Heart left ventricle (tissue), 13 donors: ENCODE measurements around the gene SH3BP1.

Source experiments
- CTCF ChIP-seq, 12 donors: fragments of 200-600 bp; sonication (generic) in 4 of 12; IDR thresholded peaks; one replicate each; pipeline versions ENCODE4 v1.5.0 to v1.8.0; 2018 to 2022; ENCODE audit warnings: antibody characterized with exemption in 12 of 12, mild to moderate bottlenecking in 5 of 12
- POLR2A ChIP-seq, 2 donors: fragments of 450-650 bp; IDR thresholded peaks; one replicate each; pipeline ENCODE4 v1.6.1; 2017; ENCODE audit warnings: antibody characterized with exemption in 2 of 2, mild to moderate bottlenecking in 2 of 2, moderate library complexity in 2 of 2
- donor health status: ischemic (EF 13 %, LVEDD 7.1; RV severe dilation, severe dysfunction).
- donor health status: DM: no; HTN: yes; CAD: no.
- donor health status: DM: no; HTN: no; CAD: no.
- donor health status: ischemic (EF 25% LVEDD 6.9; RV normal size, moderate dysfunction).
- donor health status: ischemic (EF 25% LVEDD 5.7; RV mildly dilated, moderate dysfunction).
- donor health status: ischemic (EF 35%, LVEDD 5.7; RV mildly dilated, moderate dysfunction).
- donor health status: nonischemic (EF 11% LVEDD 7.7; RV severe dilation, severe dysfunction).
- donor health status: DM: yes; HTN: yes; CAD: no.
- donor health status: PGD.
- donor health status: ischemic (EF 29% LVEDD 5.4; RV normal size, mild dysfunction).
- donor health status: nonischemic (EF 23%, LVEDD 6.1; RV moderate dilation, normal function).

DNA sequence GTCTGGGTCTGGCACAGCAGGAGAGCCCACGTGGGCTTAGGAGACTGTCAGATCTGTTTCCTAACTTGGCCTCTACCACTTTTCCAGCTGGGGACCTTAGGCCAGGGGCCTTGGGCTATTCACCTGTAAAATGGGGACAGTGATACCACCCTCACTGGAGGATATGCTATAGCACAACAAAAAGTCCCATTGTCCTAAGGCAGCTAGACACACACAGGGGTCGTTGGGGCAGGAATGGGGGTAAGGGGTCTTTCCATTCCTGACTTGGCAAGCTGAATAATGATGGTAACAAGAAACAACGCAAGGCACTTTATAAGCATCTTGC, 2.6 kb upstream of the SH3BP1 start:
- no peak for TF ChIP-seq CTCF (IDR thresholded peaks at IDR 0.05)
- TF ChIP-seq POLR2A (IDR thresholded peaks at IDR 0.05), result no peak
